ENCODE results near the gene PLET1.

GRCh38 chr11:112271242-112271641 is 10.6 kb upstream of the PLET1 start:
- TF ChIP-seq CTCF (IDR thresholded peaks at IDR 0.05) = no peak
- TF ChIP-seq POLR2A (IDR thresholded peaks at IDR 0.05) = no peak
- no peak for TF ChIP-seq EP300 (IDR thresholded peaks at IDR 0.05)
